H1 (cell line): ENCODE results near the gene COL6A1. TPM values are rescaled to one million over a fixed set of nuclear protein-coding genes. Genes with fewer than 3 reads are reported as not detected.

Experiments used
- CTCF ChIA-PET: fragments of 300-600 bp; sonication (Branson Sonifier 250); formaldehyde crosslinking; loops from one replicate; lab custom pipeline; 2021; ENCODE audit not compliant: partially characterized antibody; lab: Charles Lee
- POLR2A ChIA-PET: fragments of 300-600 bp; sonication (Branson Sonifier 250); formaldehyde crosslinking; loops from one replicate; lab custom pipeline; 2021; ENCODE audit warnings: inconsistent platforms; ENCODE audit not compliant: partially characterized antibody; lab: Charles Lee
- DNase-seq, 2 experiments: peaks; one replicate each; pipeline versions ENCODE4 v3.0.0 to v3.0.0-alpha.2; 2010 to 2022; ENCODE audit warnings: low spot score in 2 of 2, low read depth in 1 of 2, mixed read lengths in 1 of 2
- FAIRE-seq: peaks from 2 replicates; lab custom pipeline; 2011; peaks lifted over from hg19 to GRCh38; lab: Jason Lieb, UNC
- H2AFZ ChIP-seq: 2 replicates; pipeline ENCODE4 v1.8.1; 2012; ENCODE audit warnings: low read length, inconsistent platforms
- H2AK5ac ChIP-seq: 2 replicates; pipeline ENCODE4 v1.6.1; 2013; ENCODE audit warnings: low read depth, low read length
- H2BK120ac ChIP-seq: replicated peaks from 2 replicates; pipeline ENCODE3; 2013; ENCODE audit warnings: low read depth, low read length, inconsistent platforms
- H2BK12ac ChIP-seq: 2 replicates; pipeline ENCODE4 v1.6.1; 2013; ENCODE audit warnings: low read depth, low read length
- H2BK15ac ChIP-seq: 2 replicates; pipeline ENCODE4 v1.6.1; 2013; ENCODE audit warnings: low read length
- H2BK20ac ChIP-seq: 2 replicates; pipeline ENCODE4 v1.6.1; 2013; ENCODE audit warnings: low read length
- H2BK5ac ChIP-seq: 2 replicates; pipeline ENCODE4 v1.6.1; 2013; ENCODE audit warnings: low read depth, low read length
- H3K14ac ChIP-seq: 2 replicates; pipeline ENCODE4 v1.6.1; 2013; ENCODE audit warnings: inconsistent platforms; ENCODE audit not compliant: insufficient read length
- H3K18ac ChIP-seq: 2 replicates; pipeline ENCODE4 v1.6.1; 2013; ENCODE audit warnings: low read length; ENCODE audit errors: extremely low read depth
- H3K23ac ChIP-seq: 2 replicates; pipeline ENCODE4 v1.6.1; 2013; ENCODE audit warnings: inconsistent platforms; ENCODE audit not compliant: insufficient read length
- H3K23me2 ChIP-seq: 2 replicates; pipeline ENCODE4 v1.6.1; 2013; ENCODE audit warnings: low read depth, low read length
- H3K27ac ChIP-seq: 2 replicates; pipeline ENCODE4 v1.6.1; 2011; ENCODE audit warnings: low read depth, low read length, inconsistent platforms
- H3K27me3 ChIP-seq, 4 experiments: replicated peaks in 1 of 4; 1 replicate in 1 of 4; 2 replicates in 3 of 4; pipeline versions ENCODE4 v1.6.1 to v1.8.1; 2011 to 2013; ENCODE audit warnings: low read length in 3 of 4, mild to moderate bottlenecking in 3 of 4, inconsistent platforms in 2 of 4, mixed read lengths in 2 of 4, moderate library complexity in 1 of 4; ENCODE audit not compliant: control insufficient read depth in 3 of 4, insufficient read depth in 3 of 4; ENCODE audit errors: extremely low read depth in 1 of 4
- H3K36me3 ChIP-seq, 4 experiments: 2 replicates each; pipeline versions ENCODE4 v1.6.1 to v1.8.1; 2011 to 2013; ENCODE audit warnings: mild to moderate bottlenecking in 4 of 4, low read length in 3 of 4, moderate library complexity in 2 of 4, control low read depth in 1 of 4, inconsistent platforms in 1 of 4; ENCODE audit not compliant: insufficient read depth in 4 of 4, control insufficient read depth in 2 of 4
- H3K4ac ChIP-seq: replicated peaks from 2 replicates; pipeline ENCODE3; 2013; ENCODE audit warnings: low read length, low read depth, mixed read lengths, inconsistent platforms; ENCODE audit not compliant: insufficient read length
- H3K4me1 ChIP-seq, 4 experiments: replicated peaks in 1 of 4; 1 replicate in 1 of 4; 2 replicates in 3 of 4; pipeline versions ENCODE4 v1.6.1 to v1.8.1; 2011 to 2013; ENCODE audit warnings: low read length in 3 of 4, inconsistent platforms in 2 of 4, mixed read lengths in 1 of 4; ENCODE audit not compliant: insufficient read depth in 4 of 4, control insufficient read depth in 3 of 4
- H3K4me2 ChIP-seq, 2 experiments: 2 replicates each; pipeline versions ENCODE4 v1.6.1 to v1.8.1; 2011 to 2013; ENCODE audit warnings: low read depth in 2 of 2, low read length in 2 of 2, control low read depth in 1 of 2, inconsistent platforms in 1 of 2, mild to moderate bottlenecking in 1 of 2; ENCODE audit not compliant: insufficient read depth in 1 of 2
- H3K4me3 ChIP-seq, 4 experiments: fragments of 200-600, 300-600 bp in 1 of 4; sonication (generic), shearing (Covaris generic), sonication (Bioruptor Twin) in 1 of 4; 2 replicates each; pipeline versions ENCODE4 v1.5.1 to v1.8.1; 2011 to 2016; ENCODE audit warnings: low read length in 4 of 4, low read depth in 3 of 4, control low read depth in 2 of 4, inconsistent platforms in 2 of 4, mild to moderate bottlenecking in 2 of 4, mixed read lengths in 1 of 4, moderate library complexity in 1 of 4; ENCODE audit not compliant: insufficient read depth in 2 of 4; ENCODE audit errors: extremely low read depth in 1 of 4
- H3K56ac ChIP-seq: replicated peaks from 2 replicates; pipeline ENCODE3; 2013; ENCODE audit warnings: low read depth, mild to moderate bottlenecking, mixed read lengths, low read length, inconsistent platforms; ENCODE audit not compliant: insufficient read length
- H3K79me1 ChIP-seq: 2 replicates; pipeline ENCODE4 v1.6.1; 2013; ENCODE audit warnings: low read depth, low read length, control low read depth
- H3K79me2 ChIP-seq, 2 experiments: 2 replicates each; pipeline versions ENCODE4 v1.6.1 to v1.8.1; 2012 to 2013; ENCODE audit warnings: low read length in 2 of 2, mild to moderate bottlenecking in 2 of 2, inconsistent platforms in 1 of 2; ENCODE audit not compliant: insufficient read depth in 2 of 2, control insufficient read depth in 1 of 2
- H3K9ac ChIP-seq, 4 experiments: replicated peaks in 1 of 4; 1 replicate in 1 of 4; 2 replicates in 3 of 4; pipeline versions ENCODE4 v1.6.1 to v1.8.1; 2011 to 2013; ENCODE audit warnings: low read depth in 3 of 4, low read length in 3 of 4, control low read depth in 2 of 4, mild to moderate bottlenecking in 2 of 4, moderate library complexity in 2 of 4, inconsistent platforms in 1 of 4; ENCODE audit errors: extremely low read depth in 1 of 4
- H3K9me3 ChIP-seq, 2 experiments: 2 replicates each; pipeline versions ENCODE4 v1.6.1 to v1.8.1; 2012 to 2013; ENCODE audit warnings: mild to moderate bottlenecking in 2 of 2, moderate library complexity in 2 of 2, control low read depth in 1 of 2, inconsistent platforms in 1 of 2, low read depth in 1 of 2, low read length in 1 of 2, mixed read lengths in 1 of 2; ENCODE audit not compliant: insufficient read depth in 2 of 2
- H4K20me1 ChIP-seq, 2 experiments: replicated peaks in 1 of 2; 2 replicates each; pipeline versions ENCODE3 to v1.8.1; 2011 to 2013; ENCODE audit warnings: inconsistent platforms in 2 of 2, low read length in 2 of 2, mild to moderate bottlenecking in 1 of 2; ENCODE audit not compliant: insufficient read depth in 2 of 2, control insufficient read depth in 1 of 2
- H4K5ac ChIP-seq: 2 replicates; pipeline ENCODE4 v1.6.1; 2013; ENCODE audit warnings: low read length, low read depth, mixed read lengths, inconsistent platforms; ENCODE audit not compliant: insufficient read length
- H4K8ac ChIP-seq: 2 replicates; pipeline ENCODE4 v1.8.0; 2013; ENCODE audit warnings: mild to moderate bottlenecking, moderate library complexity, low read length, inconsistent platforms; ENCODE audit not compliant: insufficient read depth; ENCODE audit errors: extremely low read depth
- H4K91ac ChIP-seq: replicated peaks from 2 replicates; pipeline ENCODE3; 2013; ENCODE audit warnings: low read length, mixed read lengths, inconsistent platforms; ENCODE audit not compliant: insufficient read length
- CTBP2 ChIP-seq: IDR thresholded peaks from 2 replicates; pipeline ENCODE4 v1.7.0; 2011; ENCODE audit warnings: borderline replicate concordance, mild to moderate bottlenecking, moderate library complexity, mixed read lengths, low read length; ENCODE audit not compliant: insufficient read depth, insufficient read length
- GTF2F1 ChIP-seq: IDR thresholded peaks from 2 replicates; pipeline ENCODE4 v1.6.1; 2012; ENCODE audit warnings: low read depth, low read length, improper control_type of control experiment, borderline replicate concordance
- MAFK ChIP-seq: IDR thresholded peaks from 2 replicates; pipeline ENCODE4 v1.6.1; 2012; ENCODE audit warnings: low read depth, mild to moderate bottlenecking, improper control_type of control experiment, low read length
- PHF8 ChIP-seq: fragments of 200-600 bp; sonication (generic); conservative IDR thresholded peaks from 2 replicates; pipeline ENCODE4 v1.7.1; 2012; ENCODE audit warnings: low read depth, mild to moderate bottlenecking, inconsistent platforms, low read length, moderate library complexity
- POLR2A ChIP-seq, 2 experiments: IDR thresholded peaks; 1 replicate in 1 of 2; 2 replicates in 1 of 2; pipeline ENCODE4 v1.6.1; 2011; ENCODE audit warnings: low read depth in 2 of 2, low read length in 2 of 2, mild to moderate bottlenecking in 2 of 2; ENCODE audit errors: control extremely low read depth in 1 of 2
- POLR2AphosphoS5 ChIP-seq: IDR thresholded peaks from 2 replicates; pipeline ENCODE4 v1.6.1; 2011; ENCODE audit warnings: low read depth, low read length
- RXRA ChIP-seq: IDR thresholded peaks from 2 replicates; pipeline ENCODE4 v1.6.1; 2011; ENCODE audit warnings: low read depth, mild to moderate bottlenecking, low read length, moderate library complexity; ENCODE audit not compliant: insufficient read depth
- TAF1 ChIP-seq: IDR thresholded peaks from 2 replicates; pipeline ENCODE4 v1.6.1; 2011; ENCODE audit warnings: mild to moderate bottlenecking, low read depth, low read length
- TAF7 ChIP-seq: optimal IDR thresholded peaks from 2 replicates; pipeline ENCODE3; 2011; ENCODE audit warnings: low read depth, mild to moderate bottlenecking, inconsistent platforms, low read length, moderate library complexity, borderline replicate concordance
- ZNF274 ChIP-seq: IDR thresholded peaks from 2 replicates; pipeline ENCODE4 v1.7.0; 2012; ENCODE audit warnings: low read length, borderline replicate concordance; ENCODE audit errors: extremely low read depth
- WGBS, 2 experiments: shearing (Covaris generic) in 1 of 2; methylation state at CpG; one replicate each; pipeline versions ENCODE4 v1.1.6 to v1.1.7; 2013 to 2015; ENCODE audit warnings: low lambda C conversion rate in 2 of 2, mixed read lengths in 2 of 2, inconsistent platforms in 1 of 2, low coverage in 1 of 2, missing lambda C conversion rate in 1 of 2; ENCODE audit not compliant: insufficient replicate concordance in 2 of 2, insufficient coverage in 1 of 2, insufficient read length in 1 of 2; ENCODE audit errors: extremely low coverage in 1 of 2, missing lambda C conversion rate in 1 of 2; 5-methylcytosine and 5-hydroxymethylcytosine counted together
- polyA plus RNA-seq, 7 experiments: library from polyadenylated mRNA; depleted of rRNA in 3 of 7; stranded (reverse) in 5 of 7; unstranded in 2 of 7; fragments of >200 nt in 5 of 7; fragments of 200-250 nt in 2 of 7; gene quantifications; 1 replicate in 5 of 7; 2 replicates in 1 of 7; 4 replicates in 1 of 7; pipeline versions ENCODE4 v1.2.1 to v1.2.3, GENCODE V29; 2011 to 2013; ENCODE audit warnings: missing spikeins in 2 of 7, mixed read lengths in 2 of 7
- total RNA-seq: library from RNA; stranded (reverse); fragmentation: NEBNext Ultra II Directional; extraction: Animal tissue kit (Norgen Biotek cat#: 25700); gene quantifications from 2 replicates; pipeline ENCODE4 v1.2.1, GENCODE V29; 2021
- TF ChIP-seq, protein P1 (sequence below): IDR thresholded peaks from 2 replicates; pipeline ENCODE4 v1.6.1; 2012; ENCODE audit warnings: inconsistent platforms

COL6A1 gene
- total and polyA plus RNA-seq, 2 of the 8 experiments (the other 6 are each of a cell fraction or from before 2014, with no cell fraction given) = 100 to 115 TPM

GRCh38 chr21:46004168-46004861 lies 22.7 kb downstream of the COL6A1 start:
- H3K27ac ChIP-seq = no peak overlapping the region

More at GRCh38 chr21:46004168-46004861, 22.7 kb downstream of the COL6A1 start:
- H2AK5ac ChIP-seq = no peak overlapping the region
- H3K23ac ChIP-seq = no peak overlapping the region
- peak in 1 of 2 experiments; percentile 39 for DNase-seq
- H2BK15ac ChIP-seq = no peak overlapping the region
- H3K79me1 ChIP-seq = no peaks in the 10 kb centered on the region
- H3K36me3 ChIP-seq = peaks cover 0 to 38% (median 8%) of the 10 kb centered on the region in 4 experiments; a peak in 5 of 8 replicates
- H3K18ac ChIP-seq = no peak overlapping the region
- H3K4ac ChIP-seq = no peak overlapping the region
- H2BK5ac ChIP-seq = no peak overlapping the region
- no peak overlapping the region for H2AFZ ChIP-seq
- no peak for FAIRE-seq
- H3K56ac ChIP-seq = no peak overlapping the region
- 92% methylated on average over 22 of the region's 24 CpGs; no CpG with 5 or more reads in 1 of the 2 experiments for WGBS, 2 experiments
- H3K23me2 ChIP-seq = no peaks in the 10 kb centered on the region
- no peaks in the 10 kb centered on the region for H3K4me1 ChIP-seq
- H2BK12ac ChIP-seq = no peak overlapping the region
- no peak overlapping the region for H2BK20ac ChIP-seq
- H4K8ac ChIP-seq = no peak overlapping the region
- H2BK120ac ChIP-seq = no peak overlapping the region
- no peak overlapping the region for H4K5ac ChIP-seq
- H3K9me3 ChIP-seq = no peaks in the 10 kb centered on the region
- CTCF ChIA-PET = no interaction called here
- POLR2A ChIA-PET = interaction anchor here (1.6 kb wide), 1 partner anchor 45 kb away, joined by 3 read pairs; no protein-coding TSS in a partner anchor
- no peaks in the 10 kb centered on the region for H3K27me3 ChIP-seq
- TF ChIP-seq CTBP2 (no peak), TAF7 (no peak), TAF1 (no peak), ZNF274 (no peak), RXRA (no peak), POLR2AphosphoS5 (no peak), MAFK (no peak), PHF8 (no peak), GTF2F1 (no peak), POLR2A (IDR thresholded peaks at IDR 0.05; ENCODE audit: control extremely low read depth in 1 of 2, low read depth in 2 of 2, low read length in 2 of 2) (no peak)
- TF ChIP-seq, protein P1, sequence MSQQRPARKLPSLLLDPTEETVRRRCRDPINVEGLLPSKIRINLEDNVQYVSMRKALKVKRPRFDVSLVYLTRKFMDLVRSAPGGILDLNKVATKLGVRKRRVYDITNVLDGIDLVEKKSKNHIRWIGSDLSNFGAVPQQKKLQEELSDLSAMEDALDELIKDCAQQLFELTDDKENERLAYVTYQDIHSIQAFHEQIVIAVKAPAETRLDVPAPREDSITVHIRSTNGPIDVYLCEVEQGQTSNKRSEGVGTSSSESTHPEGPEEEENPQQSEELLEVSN = no peak
- TF ChIP-seq, all 59 proteins: peak for 0
- Histone ChIP-seq H4K91ac (no peak overlapping the region), H3K14ac (no peak overlapping the region), H3K4me3 (no peak overlapping the region), H3K9ac (no peak overlapping the region), H3K4me2 (no peak overlapping the region), H4K20me1 (peaks cover 0 to 2% of the 10 kb centered on the region in 2 experiments), H3K79me2 (no peaks in the 10 kb centered on the region)
